Keratinocyte (primary cell): Measurements from ENCODE around the gene RFTN1. TPM values are rescaled to one million over a fixed set of nuclear protein-coding genes. Genes with fewer than 3 reads are reported as not detected.

Source experiments
- DNase-seq: peaks from one replicate; pipeline ENCODE4 v3.0.0-alpha.2; 2011; ENCODE audit warnings: low read depth, missing footprints, low spot score
- FAIRE-seq: peaks from 2 replicates; lab custom pipeline; 2011; peaks lifted over from hg19 to GRCh38; lab: Jason Lieb, UNC
- H2AFZ ChIP-seq: 2 replicates; pipeline ENCODE4 v1.6.0; 2012; ENCODE audit warnings: low read length, control low read depth, inconsistent platforms; ENCODE audit not compliant: control insufficient read depth
- H3K27ac ChIP-seq: 2 replicates; pipeline ENCODE4 v1.5.1; 2011; ENCODE audit warnings: low read length; ENCODE audit not compliant: control insufficient read depth, insufficient read depth
- H3K27me3 ChIP-seq: 3 replicates; pipeline ENCODE4 v1.6.0; 2011; ENCODE audit warnings: low read length; ENCODE audit not compliant: control insufficient read depth, insufficient read depth; ENCODE audit errors: extremely low read depth
- H3K36me3 ChIP-seq, 2 experiments: 2 replicates in 1 of 2; 3 replicates in 1 of 2; pipeline ENCODE4 v1.5.1; 2011; ENCODE audit warnings: low read length in 2 of 2, mild to moderate bottlenecking in 1 of 2; ENCODE audit not compliant: control insufficient read depth in 2 of 2, insufficient read depth in 2 of 2; ENCODE audit errors: extremely low read depth in 1 of 2
- H3K4me1 ChIP-seq: 3 replicates; pipeline ENCODE4 v1.5.1; 2011; ENCODE audit warnings: low read length; ENCODE audit not compliant: control insufficient read depth, insufficient read depth; ENCODE audit errors: extremely low read depth
- H3K4me2 ChIP-seq: 3 replicates; pipeline ENCODE4 v1.6.0; 2011; ENCODE audit warnings: low read depth, low read length; ENCODE audit not compliant: control insufficient read depth, insufficient read depth; ENCODE audit errors: extremely low read depth
- H3K4me3 ChIP-seq, 3 experiments: fragments of 200-600 bp in 1 of 3; sonication (generic) in 1 of 3; 2 replicates in 2 of 3; 3 replicates in 1 of 3; pipeline ENCODE4 v1.5.1; 2011 to 2016; ENCODE audit warnings: low read length in 3 of 3, mild to moderate bottlenecking in 3 of 3, control low read depth in 2 of 3, inconsistent platforms in 1 of 3, low read depth in 1 of 3, mixed read lengths in 1 of 3, mixed run types in 1 of 3, moderate library complexity in 1 of 3; ENCODE audit not compliant: control insufficient read depth in 2 of 3, insufficient read depth in 2 of 3; ENCODE audit errors: extremely low read depth in 1 of 3
- H3K79me2 ChIP-seq: 2 replicates; pipeline ENCODE4 v1.6.0; 2012; ENCODE audit warnings: low read length; ENCODE audit not compliant: control insufficient read depth, insufficient read depth
- H3K9ac ChIP-seq: 3 replicates; pipeline ENCODE4 v1.6.0; 2011; ENCODE audit warnings: low read length; ENCODE audit not compliant: control insufficient read depth, insufficient read depth; ENCODE audit errors: extremely low read depth
- H3K9me1 ChIP-seq: 3 replicates; pipeline ENCODE4 v1.6.0; 2011; ENCODE audit warnings: low read length; ENCODE audit not compliant: control insufficient read depth, insufficient read depth; ENCODE audit errors: extremely low read depth
- H3K9me3 ChIP-seq: 2 replicates; pipeline ENCODE4 v1.5.1; 2012; ENCODE audit warnings: low read depth, low read length; ENCODE audit not compliant: control insufficient read depth
- H4K20me1 ChIP-seq: 3 replicates; pipeline ENCODE4 v1.6.0; 2011; ENCODE audit warnings: low read length; ENCODE audit not compliant: control insufficient read depth, insufficient read depth; ENCODE audit errors: extremely low read depth
- CTCF ChIP-seq, 3 experiments: IDR thresholded peaks in 1 of 3; conservative IDR thresholded peaks in 1 of 3; optimal IDR thresholded peaks in 1 of 3; 2 replicates in 2 of 3; 3 replicates in 1 of 3; pipeline versions ENCODE3 to v1.5.1; 2011; ENCODE audit warnings: low read length in 3 of 3, mild to moderate bottlenecking in 3 of 3, moderate library complexity in 2 of 3, control low read depth in 1 of 3, inconsistent platforms in 1 of 3; ENCODE audit not compliant: insufficient read depth in 2 of 3; ENCODE audit errors: extremely low read depth in 1 of 3
- EZH2 ChIP-seq: IDR thresholded peaks from one replicate; pipeline ENCODE4 v1.6.1; 2012; ENCODE audit warnings: inconsistent platforms, mild to moderate bottlenecking, low read length, moderate library complexity
- dilution Hi-C: fragments of 300-500 bp; cut with MboI; formaldehyde crosslinking; loops from one replicate; pipeline ENCODE4 v1.7.0; 2020; ENCODE audit warnings: low sequenced_read_pairs; ENCODE audit not compliant: extremely low pct_ligation_motif_present
- polyA plus RNA-seq, 5 experiments: library from polyadenylated mRNA; depleted of rRNA in 3 of 5; stranded (reverse) in 3 of 5; stranded (forward) in 1 of 5; unstranded in 1 of 5; fragments of >200 nt; gene quantifications; 1 replicate in 1 of 5; 2 replicates in 3 of 5; 3 replicates in 1 of 5; pipeline versions ENCODE4 v1.2.1 to v1.2.3, GENCODE V29; 2011 to 2012; ENCODE audit warnings: missing spikeins in 2 of 5, low read depth in 1 of 5, low replicate concordance in 1 of 5

The RFTN1 gene
- polyA plus RNA-seq, 1 donor (not counting 4 experiments of a cell fraction or from before 2014, with no cell fraction given): 18.0 TPM

DNA sequence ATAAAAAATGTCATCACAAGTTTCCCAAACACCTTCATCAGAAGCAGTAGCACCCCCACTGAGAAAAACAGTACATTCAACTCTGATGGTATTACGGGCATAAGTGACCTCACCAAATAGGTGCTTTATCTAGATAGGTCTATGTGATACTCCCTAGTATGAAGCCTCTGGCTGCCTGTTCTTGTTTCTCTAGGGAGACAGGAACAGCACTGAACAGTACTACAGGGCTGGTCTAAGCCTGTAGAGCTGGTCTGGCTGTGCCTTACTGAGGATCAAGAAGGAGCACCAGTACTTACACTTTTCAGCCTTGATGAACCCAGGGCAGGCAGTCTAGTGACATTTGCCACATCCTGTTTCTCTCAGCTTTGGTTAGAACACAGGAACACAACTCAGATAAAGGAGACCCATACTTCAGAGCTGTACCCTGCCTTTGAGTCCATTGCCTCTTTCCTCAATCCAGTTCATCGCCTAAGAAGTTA lies 212.6 kb downstream of the RFTN1 start:
- H3K9me3 ChIP-seq: no peaks in the 10 kb centered on the region
- FAIRE-seq (no peak), DNase-seq (no peak)
- no peak overlapping the region for H3K4me2 ChIP-seq
- H3K4me3 ChIP-seq: no peak overlapping the region
- H3K9me1 ChIP-seq: no peaks in the 10 kb centered on the region
- H3K27ac ChIP-seq: no peak overlapping the region
- H3K36me3 ChIP-seq: peaks cover 12 to 24% of the 10 kb centered on the region in 2 experiments
- TF ChIP-seq EZH2 (no peak), CTCF (optimal IDR thresholded peaks at IDR 0.05 in 1 of 3, IDR thresholded peaks at IDR 0.05 in 1 of 3, conservative IDR thresholded peaks at IDR 0.05 in 1 of 3; ENCODE audit: extremely low read depth in 1 of 3, insufficient read depth in 2 of 3, low read length in 3 of 3) (no peak)
- dilution Hi-C loops: no loop called here
- H3K79me2 ChIP-seq: no peaks in the 10 kb centered on the region
- no peaks in the 10 kb centered on the region for H3K27me3 ChIP-seq
- no peak overlapping the region for H3K9ac ChIP-seq
- no peak overlapping the region for H2AFZ ChIP-seq
- no peaks in the 10 kb centered on the region for H3K4me1 ChIP-seq
- no peaks in the 10 kb centered on the region for H4K20me1 ChIP-seq

- Histone ChIP-seq H3K9ac (no peak overlapping the region), H4K20me1 (no peaks in the 10 kb centered on the region), H3K9me1 (no peaks in the 10 kb centered on the region), H3K27me3 (no peaks in the 10 kb centered on the region), H3K36me3 (peaks cover 13 to 24% of the 10 kb centered on the region in 2 experiments), H3K4me3 (no peak overlapping the region), H3K4me2 (no peak overlapping the region), H2AFZ (no peak overlapping the region), H3K79me2 (no peaks in the 10 kb centered on the region), H3K27ac (no peak overlapping the region), H3K4me1 (no peaks in the 10 kb centered on the region), H3K9me3 (no peaks in the 10 kb centered on the region)
- dilution Hi-C loops: no loop called here
- TF ChIP-seq EZH2 (no peak), CTCF (optimal IDR thresholded peaks at IDR 0.05 in 1 of 3, IDR thresholded peaks at IDR 0.05 in 1 of 3, conservative IDR thresholded peaks at IDR 0.05 in 1 of 3; ENCODE audit: extremely low read depth in 1 of 3, insufficient read depth in 2 of 3, low read length in 3 of 3) (no peak)
- FAIRE-seq: no peak
- no peak for DNase-seq
These were observed 213.2 kb downstream of the RFTN1 start for GRCh38 chr3:16300307-16300706.
